Measurements from ENCODE around the gene GMPR.
"Not testable (repeated sequence)": the region's sequence is repeated elsewhere in the genome, so short reads cannot be mapped to it uniquely, and the experiment has no call there.

The GMPR gene

DNA sequence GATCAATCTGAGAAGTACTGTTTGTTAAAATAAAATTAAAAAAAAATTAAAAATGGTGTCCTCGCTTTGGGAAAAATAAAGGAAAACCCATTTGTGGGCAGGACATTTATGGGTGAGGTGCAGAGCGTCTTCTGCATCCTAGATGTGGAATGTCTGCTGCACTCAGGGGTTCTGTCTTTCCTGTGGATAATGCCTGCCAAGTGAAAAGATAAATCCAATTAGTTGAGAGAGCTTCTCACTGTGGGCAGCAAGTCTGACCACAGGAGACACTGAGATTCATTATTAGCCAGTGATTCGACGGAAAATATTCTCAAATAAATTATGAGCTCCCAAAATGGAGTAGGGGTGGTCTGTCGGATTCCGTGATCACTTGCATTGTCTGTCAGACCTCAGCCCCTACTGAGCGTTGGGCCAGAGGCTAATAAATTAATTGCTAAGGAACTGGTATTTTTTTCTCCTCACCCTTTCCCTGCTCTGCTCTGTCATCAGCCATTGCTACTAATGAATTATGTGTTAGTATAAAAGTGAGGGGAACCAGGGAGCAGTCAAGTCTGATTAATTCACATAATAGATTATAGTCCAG is 10.0 kb downstream of the GMPR start:
- DNase-seq (ENCODE audit: low spot score), result no peak

DNA sequence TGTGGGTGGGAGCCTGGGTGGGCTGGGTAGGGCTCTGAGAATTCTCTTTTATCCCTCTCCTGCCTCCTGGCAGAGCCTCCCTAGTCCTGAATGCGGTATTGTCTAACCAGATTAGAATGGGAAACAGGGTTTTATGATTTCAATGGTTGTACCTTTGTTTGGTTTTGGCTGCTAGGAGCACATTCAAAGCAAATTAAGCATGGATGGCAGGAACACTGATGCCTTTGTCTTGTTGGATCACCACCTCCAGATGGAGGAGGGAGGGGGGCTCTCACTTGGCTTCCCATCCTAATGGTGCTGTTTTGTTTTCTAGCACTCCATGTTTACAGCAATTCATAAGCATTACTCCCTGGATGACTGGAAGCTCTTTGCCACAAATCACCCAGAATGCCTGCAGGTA is 11.6 kb downstream of the GMPR start:
- DNase-seq (ENCODE audit: low spot score), result no peak

DNA sequence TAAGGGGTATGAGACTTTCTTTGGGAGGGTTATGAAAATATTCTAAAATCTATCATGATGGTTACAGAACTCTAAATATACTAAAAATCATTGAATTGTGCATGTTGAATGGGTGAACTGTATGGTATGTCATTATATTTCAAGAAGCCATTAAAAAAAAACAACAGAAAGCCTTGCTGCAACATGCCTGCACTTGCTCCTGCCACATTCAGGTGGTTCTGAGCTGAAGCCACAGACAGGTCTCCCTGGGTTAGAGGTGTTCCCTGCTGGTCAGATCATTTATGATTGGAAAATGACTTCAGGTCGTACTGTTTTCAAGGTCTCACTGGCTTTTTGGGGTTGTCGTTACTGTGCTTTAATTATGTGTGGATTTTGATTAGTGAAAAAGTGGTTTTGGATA is 13.3 kb downstream of the GMPR start:
- DNase-seq (ENCODE audit: low spot score), result no peak

DNA sequence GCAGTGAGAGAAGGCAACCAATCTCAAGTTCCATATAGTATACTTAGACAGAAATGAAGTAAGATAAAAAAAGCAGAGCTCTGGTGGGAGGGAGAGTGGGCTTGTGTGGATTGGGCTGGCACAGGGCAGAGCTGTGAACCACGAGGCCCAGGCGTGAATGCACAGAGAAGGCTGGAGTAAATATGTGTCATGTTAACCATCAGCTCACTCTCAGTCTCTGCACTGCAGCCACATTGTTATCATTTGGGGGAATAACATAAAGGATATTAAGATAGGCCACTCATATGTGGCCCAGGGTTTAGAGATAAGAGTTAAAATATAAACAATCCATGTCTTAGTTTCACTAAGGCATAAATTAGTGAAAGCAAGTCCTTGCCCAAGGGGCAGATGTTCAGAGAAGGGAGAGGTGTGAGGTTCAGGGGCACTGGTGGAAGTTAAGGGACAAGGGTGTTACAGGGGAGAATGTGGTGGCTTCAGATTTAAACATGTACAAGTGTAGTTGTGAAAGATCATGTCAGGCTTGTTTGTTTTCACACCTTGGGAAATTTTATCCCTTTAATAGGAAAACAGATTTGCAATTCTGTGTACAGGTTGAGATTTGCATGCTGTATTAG is 14.4 kb downstream of the GMPR start:
- no peak for DNase-seq (ENCODE audit: low spot score)

DNA sequence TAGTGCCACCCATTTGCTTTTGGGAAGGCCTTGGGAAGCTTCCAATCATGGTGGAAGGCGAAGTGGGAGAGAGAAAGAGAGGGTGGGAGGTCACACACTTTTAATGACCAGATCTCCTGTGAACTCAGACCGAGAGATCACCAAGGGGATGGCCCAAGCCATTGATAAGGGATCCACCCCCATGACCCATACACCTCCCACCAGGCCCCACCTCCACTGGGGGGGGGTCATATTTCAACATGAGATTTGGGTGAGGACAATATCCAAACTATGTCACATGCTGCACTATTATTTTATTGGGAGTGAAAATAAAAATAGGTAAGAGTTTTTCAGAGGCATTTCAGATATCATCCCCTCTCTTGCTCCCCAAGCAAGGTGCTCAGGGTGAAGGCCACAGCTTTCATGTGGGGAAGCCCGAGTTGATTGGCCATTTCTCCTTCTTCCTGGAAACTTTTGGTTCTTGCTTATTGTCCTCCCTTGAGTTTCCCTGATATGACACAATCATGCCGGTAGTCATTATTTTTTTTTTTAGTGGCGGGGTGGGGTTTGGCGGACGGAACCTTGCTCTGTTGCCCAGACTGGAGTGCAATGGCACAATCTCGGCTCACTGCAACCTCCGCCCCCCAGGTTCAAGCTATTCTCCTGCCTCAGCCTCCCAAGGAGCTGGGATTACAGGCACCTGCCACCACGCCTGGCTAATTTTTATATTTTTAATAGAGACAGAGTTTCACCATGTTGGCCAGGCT is 15.2 kb downstream of the GMPR start:
- DNase-seq (ENCODE audit: low spot score), result no peak

DNA sequence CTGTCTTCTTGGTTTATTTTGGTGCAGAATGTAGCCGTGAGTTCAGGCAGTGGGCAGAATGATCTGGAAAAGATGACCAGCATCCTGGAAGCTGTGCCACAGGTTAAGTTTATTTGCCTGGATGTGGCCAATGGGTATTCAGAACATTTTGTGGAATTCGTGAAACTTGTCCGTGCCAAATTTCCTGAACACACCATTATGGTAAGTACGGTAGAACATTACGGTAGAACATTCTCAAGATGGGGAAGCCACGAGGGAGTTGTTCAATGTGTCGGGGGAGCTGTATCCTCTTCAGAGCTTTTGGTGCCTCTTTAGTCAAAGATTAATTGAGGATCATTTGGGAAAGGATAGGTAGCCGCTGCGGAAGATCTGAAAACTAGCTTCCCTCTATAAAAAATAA is 16.1 kb downstream of the GMPR start:
- DNase-seq (ENCODE audit: low spot score), result no peak

DNA sequence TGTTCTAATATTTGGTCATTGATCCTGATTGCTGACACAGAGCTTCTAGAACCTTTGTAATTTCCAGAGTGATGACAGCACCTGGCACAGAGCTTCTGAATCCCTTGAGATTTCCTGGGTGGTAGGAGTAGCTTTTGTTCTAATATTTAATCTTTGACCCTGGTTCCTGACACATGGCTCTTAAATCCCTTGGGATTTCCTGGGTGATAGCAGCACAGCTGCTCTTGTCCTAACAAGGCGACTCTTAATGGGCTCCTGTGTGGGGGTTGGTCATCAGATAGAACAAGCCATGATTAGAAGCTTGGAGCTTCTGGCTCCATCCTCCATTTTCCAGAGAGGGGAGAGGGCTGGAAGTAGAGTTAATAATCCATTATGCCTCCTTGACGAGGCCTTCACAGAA is 18.4 kb downstream of the GMPR start:
- DNase-seq (ENCODE audit: low spot score), result no peak

DNA sequence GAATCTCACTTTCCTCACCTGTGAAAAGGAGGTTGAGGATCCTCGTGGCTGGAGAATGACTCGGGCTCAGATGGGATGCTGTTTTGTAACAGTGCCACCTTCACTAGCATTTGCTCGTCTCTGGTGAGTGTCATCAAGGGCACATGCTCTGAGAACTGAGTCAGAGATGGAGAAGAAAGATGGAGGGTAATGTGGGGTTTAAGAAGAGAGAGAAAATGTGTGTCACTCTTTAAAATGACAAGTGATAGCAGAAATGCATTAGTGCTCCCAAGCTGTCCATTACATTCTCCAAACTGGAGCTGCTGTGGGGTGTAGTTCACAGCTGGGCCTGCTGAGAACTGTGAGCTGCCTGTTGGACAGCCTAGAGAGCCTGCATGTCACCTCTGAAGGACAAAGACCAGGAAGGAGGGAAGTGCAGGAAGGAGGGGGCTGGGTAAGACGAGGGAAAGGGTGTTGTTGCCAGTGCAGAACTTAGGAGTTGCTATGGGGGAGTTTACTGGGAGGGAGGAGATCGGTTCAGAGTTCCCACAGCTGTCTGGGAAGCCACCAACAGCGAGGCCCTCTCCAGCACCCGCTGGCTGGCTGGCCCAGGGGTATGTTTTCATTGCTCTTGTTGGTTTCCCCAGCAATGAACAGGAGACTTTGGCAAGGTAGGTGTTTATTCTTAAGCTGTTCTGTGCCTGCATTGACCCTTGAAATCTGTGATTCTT is 19.8 kb downstream of the GMPR start:
- DNase-seq (ENCODE audit: low spot score), result no peak

DNA sequence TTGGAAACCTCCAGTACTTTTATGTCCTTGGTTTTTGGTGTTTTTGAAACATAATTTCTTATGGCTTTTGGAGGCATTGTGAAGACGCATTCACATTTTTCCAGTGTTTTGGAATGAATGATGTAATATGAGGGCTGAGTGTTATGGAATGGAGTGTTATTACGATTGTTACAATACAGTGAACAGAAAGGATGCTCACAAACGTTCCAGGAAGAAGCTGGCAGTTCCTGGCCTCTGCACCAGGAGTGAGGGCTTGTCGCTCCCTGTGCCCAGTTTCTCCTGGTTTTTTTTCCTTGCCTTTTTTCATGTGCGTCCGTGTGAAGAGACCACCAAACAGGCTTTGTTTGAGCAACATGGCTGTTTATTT is 20.3 kb downstream of the GMPR start:
- DNase-seq (ENCODE audit: low spot score), result no peak

DNA sequence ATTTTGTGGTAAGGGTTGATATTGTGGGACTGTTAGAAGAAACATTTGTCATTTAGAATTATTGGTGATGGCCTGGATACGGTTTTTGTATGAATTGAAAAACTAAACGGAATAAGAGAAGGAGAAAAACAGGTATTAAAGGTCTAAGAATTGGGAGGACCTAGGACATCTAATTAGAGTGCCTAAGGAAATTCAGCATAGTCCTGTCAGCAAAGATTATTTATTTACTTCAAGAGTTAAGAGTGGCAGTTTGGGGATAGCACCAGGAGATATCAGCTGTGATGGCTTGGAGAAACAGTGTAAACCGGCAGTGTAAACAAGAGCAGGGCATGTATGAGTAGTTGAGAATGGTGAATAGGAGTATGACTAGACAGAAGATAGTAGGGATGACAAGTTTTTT is 21.2 kb downstream of the GMPR start:
- not testable (repeated sequence) for DNase-seq (ENCODE audit: low spot score)

DNA sequence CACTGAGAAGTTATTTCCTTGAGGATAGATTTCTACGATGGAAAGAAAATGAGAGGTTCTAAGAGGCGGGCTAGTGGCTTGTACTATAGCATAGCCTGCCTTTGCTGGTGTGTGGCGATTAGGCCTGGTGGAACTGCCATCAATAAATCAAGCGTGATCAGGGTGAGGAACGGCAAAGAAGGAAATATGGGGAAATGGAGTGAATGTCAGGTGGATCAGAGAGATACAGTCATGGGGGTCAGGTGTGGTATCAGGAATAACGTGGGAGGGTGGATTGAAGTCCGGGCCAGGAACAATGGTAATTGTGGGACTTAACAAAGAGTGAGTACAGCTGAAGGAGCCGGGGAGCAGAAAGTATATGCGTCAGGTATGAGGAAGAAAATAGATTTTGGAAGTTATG is 22.2 kb downstream of the GMPR start:
- DNase-seq (ENCODE audit: low spot score), result not testable (repeated sequence)

DNA sequence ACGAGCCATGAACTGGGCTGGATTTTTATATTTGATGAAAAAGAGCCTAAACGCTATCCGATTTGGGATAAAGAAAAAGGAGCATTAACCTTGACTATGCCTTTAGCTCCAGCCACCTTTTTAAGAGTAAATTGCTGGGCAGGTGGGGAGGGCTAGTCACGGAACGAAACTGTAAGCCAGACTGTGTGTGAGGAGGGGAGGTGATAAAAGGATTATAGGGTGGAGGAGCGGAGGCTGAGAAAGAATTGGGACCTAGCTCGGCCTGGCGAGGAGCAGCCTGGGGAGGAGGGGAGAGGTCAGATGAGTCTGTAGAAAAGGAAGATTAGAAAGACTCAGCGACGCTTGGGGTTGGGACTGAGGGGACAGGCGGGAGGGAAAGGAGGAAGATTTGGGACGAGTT is 24.4 kb downstream of the GMPR start:
- DNase-seq (ENCODE audit: low spot score), result not testable (repeated sequence)

DNA sequence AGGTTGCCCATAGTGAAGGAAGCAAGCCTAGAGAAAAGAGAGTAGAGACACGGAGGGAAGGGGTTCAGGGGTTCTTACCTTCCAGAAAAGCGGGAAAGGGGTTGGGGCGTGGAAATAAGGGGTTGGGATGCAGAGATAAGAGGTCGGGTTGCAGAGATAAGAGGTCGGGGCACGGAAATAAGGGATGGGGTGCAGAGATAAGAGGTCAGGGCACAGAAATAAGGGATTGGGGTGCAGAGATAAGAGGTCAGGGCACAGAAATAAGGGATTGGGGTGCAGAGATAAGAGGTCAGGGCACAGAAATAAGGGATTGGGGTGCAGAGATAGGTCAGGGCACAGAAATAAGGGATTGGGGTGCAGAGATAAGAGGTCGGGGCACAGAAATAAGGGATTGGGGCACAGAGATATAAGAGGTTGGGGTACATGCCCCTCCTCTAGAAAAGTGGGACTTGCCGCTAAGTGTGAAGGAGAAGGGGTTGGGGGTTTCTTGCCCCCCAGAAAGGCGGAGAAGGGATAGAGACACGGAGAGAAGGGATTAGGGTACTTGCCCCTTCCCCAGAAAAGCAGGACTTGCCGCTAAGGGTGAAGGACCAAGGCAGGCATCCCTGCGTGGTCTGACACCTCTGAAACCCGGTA is 25.2 kb downstream of the GMPR start:
- not testable (repeated sequence) for DNase-seq (ENCODE audit: low spot score)

DNA sequence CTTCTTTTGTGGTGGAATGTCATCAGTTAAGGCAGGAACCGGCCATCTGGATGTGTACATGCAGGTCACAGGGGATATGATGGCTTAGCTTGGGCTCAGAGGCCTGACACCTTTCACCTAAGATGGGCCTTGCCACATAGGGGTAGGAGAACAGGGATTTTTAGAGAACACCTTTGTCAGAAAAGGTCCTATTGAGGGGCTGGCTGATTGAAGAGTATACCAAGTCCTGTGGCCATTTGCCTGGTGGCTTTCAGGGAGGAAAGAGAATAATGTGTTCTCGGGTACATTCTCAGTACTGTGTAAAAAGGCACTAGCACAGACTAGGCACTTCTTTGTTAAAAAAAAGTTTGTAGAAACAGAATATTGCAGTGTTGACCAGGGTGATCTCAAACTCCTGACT is 26.4 kb downstream of the GMPR start:
- no peak for DNase-seq (ENCODE audit: low spot score)

DNA sequence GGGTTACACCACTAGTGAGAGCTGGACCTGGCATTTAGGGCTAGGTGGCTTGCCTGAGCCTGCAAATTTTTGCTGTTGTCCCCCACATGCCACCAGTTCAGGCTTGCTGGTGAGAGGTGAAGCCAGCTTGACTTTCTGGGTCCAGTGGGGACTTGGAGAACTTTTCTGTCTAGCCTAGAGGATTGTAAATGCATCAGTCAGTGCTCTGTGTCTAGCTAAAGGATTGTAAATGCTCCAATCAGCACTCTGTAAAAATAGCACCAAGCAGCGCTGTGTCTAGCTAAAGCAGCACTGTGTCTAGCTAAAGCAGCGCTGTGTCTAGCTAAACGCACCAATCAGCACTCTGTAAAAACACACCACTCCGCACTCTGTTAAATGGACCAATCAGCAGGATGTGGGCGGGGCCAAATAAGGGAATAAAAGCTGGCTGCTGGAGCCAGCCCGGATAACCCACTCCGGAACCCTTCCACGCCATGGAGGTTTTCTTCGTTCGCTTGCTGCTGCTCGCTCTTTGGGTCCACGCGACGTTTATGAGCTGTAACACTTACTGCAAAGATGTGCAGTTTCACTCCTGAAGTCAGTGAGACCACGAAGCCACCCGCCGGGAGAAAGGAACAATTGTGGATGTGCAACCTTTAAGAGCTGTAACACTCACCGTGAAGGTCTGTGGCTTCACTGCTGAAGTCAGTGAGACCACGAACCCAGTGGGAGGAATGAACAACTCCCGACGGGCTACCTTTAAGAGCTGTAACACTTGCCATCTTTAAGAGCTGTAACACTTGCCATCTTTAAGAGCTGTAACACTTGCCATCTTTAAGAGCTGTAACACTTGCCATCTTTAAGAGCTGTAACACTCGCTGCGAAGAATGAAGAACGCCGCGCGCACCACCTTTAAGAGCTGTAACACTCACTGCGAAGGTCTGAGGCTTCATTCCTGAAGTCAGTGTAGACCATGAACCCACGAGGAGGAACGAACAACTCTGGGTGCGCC is 27.3 kb downstream of the GMPR start:
- no peak for DNase-seq (ENCODE audit: low spot score)

DNA sequence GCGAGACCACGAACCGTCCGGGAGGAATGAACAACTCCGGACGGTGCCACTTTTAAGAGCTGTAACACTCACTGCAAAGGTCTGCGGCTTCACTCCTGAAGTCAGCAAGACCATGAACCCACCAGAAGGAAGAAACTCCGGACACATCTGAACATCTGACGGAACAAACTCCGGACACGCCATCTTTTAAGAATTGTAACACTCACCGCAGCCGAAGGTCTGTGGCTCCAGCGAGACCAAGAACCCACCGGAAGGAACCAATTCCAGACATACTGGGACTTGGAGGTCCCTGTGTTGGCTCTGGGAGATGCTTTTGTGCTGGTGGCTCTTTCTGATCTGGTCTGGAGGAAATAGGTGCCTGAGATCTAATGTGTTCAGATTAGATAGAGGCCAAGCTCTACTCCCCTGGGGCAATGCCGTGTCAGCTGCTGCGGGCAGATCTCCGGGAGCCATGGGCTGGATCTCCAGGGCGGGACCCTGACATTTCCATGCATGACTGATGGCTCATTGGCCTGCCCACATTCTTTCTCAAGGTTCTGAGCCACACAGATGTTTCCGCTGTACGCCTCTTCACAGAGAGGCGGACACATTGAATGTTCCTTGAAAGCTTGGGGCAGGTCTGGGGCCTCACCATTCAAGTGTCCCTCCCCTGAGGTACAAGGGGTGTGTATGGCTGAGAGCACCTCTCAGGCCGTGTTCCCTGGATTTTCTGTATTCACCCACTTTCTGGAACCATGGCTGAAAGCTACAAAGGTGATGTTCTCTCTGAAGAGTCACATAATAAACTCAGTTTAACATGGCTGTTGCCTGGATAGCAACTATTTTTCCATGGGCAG is 29.3 kb downstream of the GMPR start:
- no peak for DNase-seq (ENCODE audit: low spot score)

DNA sequence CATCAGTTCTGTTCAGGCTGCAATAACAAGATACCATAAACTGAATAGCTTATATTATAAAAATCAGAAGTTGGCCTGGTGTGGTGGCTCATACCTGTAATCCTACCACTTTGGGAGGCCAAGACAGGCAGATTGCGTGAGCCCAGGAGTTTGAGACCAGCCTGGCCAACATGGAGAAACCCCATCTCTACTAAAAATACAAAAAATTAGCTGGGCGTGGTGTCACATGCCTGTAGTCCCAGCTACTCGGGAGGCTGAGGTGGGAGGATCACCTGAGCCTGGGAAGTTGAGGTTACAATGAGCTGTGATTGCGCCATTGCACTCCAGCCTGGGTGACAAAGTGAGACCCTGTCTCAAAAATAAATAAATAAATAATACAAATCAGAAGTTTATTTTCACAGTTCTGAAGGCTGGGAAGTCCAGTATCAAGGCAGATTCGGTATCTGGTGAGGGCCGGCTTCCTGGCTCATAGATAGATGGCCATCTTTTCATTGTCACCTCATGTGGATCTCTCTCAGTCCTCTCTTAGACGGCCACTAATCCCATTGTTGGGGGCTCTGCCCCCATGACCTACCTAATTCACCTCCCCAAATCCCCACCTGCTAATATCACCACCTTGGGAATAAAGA is 31.2 kb downstream of the GMPR start:
- DNase-seq (ENCODE audit: low spot score), result not testable (repeated sequence)

DNA sequence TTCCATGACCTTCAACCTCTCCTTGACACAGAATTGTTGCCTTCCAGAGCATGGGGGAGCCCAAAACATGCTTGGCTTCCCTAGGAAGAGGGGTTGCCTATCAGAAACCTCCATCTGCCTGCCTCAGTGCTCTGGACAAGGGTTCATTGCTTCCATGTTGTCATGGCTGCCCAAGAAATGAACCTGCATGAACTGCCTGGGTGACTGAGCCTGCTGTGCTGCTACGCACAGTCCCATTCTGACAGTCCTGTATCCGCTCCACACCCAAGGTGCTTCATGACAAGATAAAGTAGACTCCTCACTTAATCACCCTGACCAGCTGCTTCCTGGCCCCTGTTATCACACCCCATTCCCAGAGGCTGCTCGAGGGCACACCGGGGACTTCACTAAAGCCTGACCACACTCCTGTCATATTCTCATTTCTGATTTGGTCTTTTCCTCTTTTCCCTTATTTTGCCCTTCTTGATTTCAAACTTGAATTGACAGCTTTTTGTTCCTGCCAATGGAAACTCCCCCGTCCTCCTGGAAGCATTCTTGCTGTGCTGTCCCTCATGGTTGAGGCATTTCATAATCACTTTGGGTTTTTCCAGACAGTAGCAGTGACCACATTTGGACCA is 31.9 kb downstream of the GMPR start:
- no peak for DNase-seq (ENCODE audit: low spot score)

DNA sequence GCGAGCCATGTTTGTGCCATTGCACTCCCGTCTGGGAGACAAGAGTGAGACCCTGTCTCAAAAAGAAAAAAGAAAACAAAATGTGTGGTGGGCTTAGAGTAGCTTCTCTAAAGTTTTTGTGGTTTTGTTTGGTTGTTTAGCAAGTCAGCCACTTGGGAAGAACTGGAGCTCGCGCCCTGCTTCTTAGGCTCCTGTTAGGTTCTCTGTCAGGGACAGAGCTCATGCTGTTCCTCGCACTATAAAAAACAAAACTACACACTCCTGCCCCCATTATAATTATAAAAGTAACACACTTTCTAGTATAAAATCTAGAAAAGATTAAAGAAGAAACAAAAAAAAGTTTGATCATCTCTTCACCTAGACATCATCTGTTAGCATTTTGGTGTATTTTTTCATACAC is 33.0 kb downstream of the GMPR start:
- no peak for DNase-seq (ENCODE audit: low spot score)

DNA sequence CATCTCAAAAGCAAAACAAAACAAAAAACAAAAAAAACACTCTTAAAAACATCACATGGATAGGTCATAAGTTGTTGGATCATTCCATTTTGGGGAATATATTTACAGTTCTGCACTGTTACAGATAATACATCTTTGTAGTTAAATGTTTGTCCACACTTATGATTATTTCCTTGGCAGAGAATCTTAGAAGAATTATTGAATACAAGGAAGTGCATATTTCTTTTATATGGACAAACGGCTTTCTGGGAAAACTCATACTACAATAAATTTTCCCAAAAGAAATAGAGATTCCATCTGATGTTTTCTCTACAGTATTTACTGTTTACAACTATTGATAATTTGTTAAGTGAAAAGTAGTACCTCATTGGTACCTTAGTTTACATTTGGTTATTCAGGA is 33.8 kb downstream of the GMPR start:
- DNase-seq (ENCODE audit: low spot score), result no peak

All from activated CD4-positive, alpha-beta T cell treated with anti-CD3 and anti-CD28 coated beads, Interleukin-2, Interleukin-4, amounts not matched to agents 100 ng/mL and 50 ng/mL, durations not matched to agents 16 hours and 8 hours (primary cell).